Endothelial cell of umbilical vein (primary cell): ENCODE measurements around the gene CMTM4. TPM values are rescaled to one million over a fixed set of nuclear protein-coding genes. Genes with fewer than 3 reads are reported as not detected.

Experiments used
- BruUV-seq: library from RNA; stranded (reverse); fragments of 400-500 nt; replicated peaks from 2 replicates; lab custom pipeline; 2021; lab: Mats Ljungman, UMichigan
- CTCF ChIA-PET: fragments of 300-600, 350-600 bp; sonication (Branson Sonifier 250); formaldehyde crosslinking; loops from one replicate; lab custom pipeline; 2021; ENCODE audit warnings: antibody characterized with exemption, inconsistent platforms; lab: Charles Lee
- POLR2A ChIA-PET: fragments of 300-600, 350-600 bp; sonication (Branson Sonifier 250); formaldehyde crosslinking; loops from one replicate; lab custom pipeline; 2021; ENCODE audit warnings: antibody characterized with exemption, inconsistent platforms; lab: Charles Lee
- DNase-seq: peaks from one replicate; pipeline ENCODE4 v3.0.0-alpha.2; 2011; ENCODE audit warnings: low read depth, low spot score
- FAIRE-seq: peaks from 2 replicates; lab custom pipeline; 2011; peaks lifted over from hg19 to GRCh38; lab: Jason Lieb, UNC
- H2AFZ ChIP-seq: 2 replicates; pipeline ENCODE4 v1.6.0; 2012; ENCODE audit warnings: low read depth, low read length, control low read depth, inconsistent platforms
- H3K27ac ChIP-seq: 2 replicates; pipeline ENCODE4 v1.5.1; 2011; ENCODE audit warnings: low read depth, mild to moderate bottlenecking, control low read depth, low read length, moderate library complexity; ENCODE audit not compliant: insufficient read depth
- H3K27me3 ChIP-seq, 2 experiments: 2 replicates each; pipeline versions ENCODE4 v1.6.0 to v1.6.1; 2011; ENCODE audit warnings: low read length in 2 of 2, mixed read lengths in 1 of 2; ENCODE audit not compliant: control insufficient read depth in 2 of 2, insufficient read depth in 2 of 2
- H3K36me3 ChIP-seq, 2 experiments: 2 replicates in 1 of 2; 3 replicates in 1 of 2; pipeline ENCODE4 v1.5.1; 2011; ENCODE audit warnings: low read length in 2 of 2, mild to moderate bottlenecking in 1 of 2, moderate library complexity in 1 of 2; ENCODE audit not compliant: control insufficient read depth in 2 of 2, insufficient read depth in 2 of 2; ENCODE audit errors: extremely low read depth in 1 of 2
- H3K4me1 ChIP-seq: 3 replicates; pipeline ENCODE4 v1.5.1; 2011; ENCODE audit warnings: mild to moderate bottlenecking, low read length; ENCODE audit not compliant: control insufficient read depth, insufficient read depth; ENCODE audit errors: extremely low read depth
- H3K4me2 ChIP-seq: 2 replicates; pipeline ENCODE4 v1.6.1; 2011; ENCODE audit warnings: low read length, control low read depth, mixed read lengths; ENCODE audit not compliant: insufficient read depth
- H3K4me3 ChIP-seq, 3 experiments: fragments of 200-600 bp in 1 of 3; sonication (generic), shearing (Covaris generic) in 1 of 3; replicated peaks in 1 of 3; 2 replicates each; pipeline ENCODE4 v1.5.1; 2011 to 2016; ENCODE audit warnings: control low read depth in 3 of 3, low read length in 3 of 3, mild to moderate bottlenecking in 2 of 3, inconsistent platforms in 1 of 3, low read depth in 1 of 3, moderate library complexity in 1 of 3; ENCODE audit not compliant: insufficient read depth in 1 of 3
- H3K79me2 ChIP-seq: 2 replicates; pipeline ENCODE4 v1.6.0; 2012; ENCODE audit warnings: low read length, inconsistent platforms; ENCODE audit not compliant: control insufficient read depth, insufficient read depth
- H3K9ac ChIP-seq: replicated peaks from 2 replicates; pipeline ENCODE3; 2011; ENCODE audit warnings: low read length, control low read depth; ENCODE audit not compliant: insufficient read depth; ENCODE audit errors: extremely low read depth
- H3K9me1 ChIP-seq: replicated peaks from 3 replicates; pipeline ENCODE4 v1.6.0; 2011; ENCODE audit warnings: mild to moderate bottlenecking, low read length; ENCODE audit not compliant: control insufficient read depth, insufficient read depth; ENCODE audit errors: extremely low read depth
- H3K9me3 ChIP-seq: replicated peaks from 2 replicates; pipeline ENCODE4 v1.5.1; 2012; ENCODE audit warnings: low read length, inconsistent platforms; ENCODE audit not compliant: control insufficient read depth, insufficient read depth
- H4K20me1 ChIP-seq: replicated peaks from 2 replicates; pipeline ENCODE3; 2011; ENCODE audit warnings: mild to moderate bottlenecking, low read length; ENCODE audit not compliant: control insufficient read depth, insufficient read depth; ENCODE audit errors: extremely low read depth
- CTCF ChIP-seq, 2 donors: IDR thresholded peaks; 1 replicate in 1 of 2; 2 replicates in 1 of 2; pipeline ENCODE4 v1.5.1; 2011; ENCODE audit warnings: low read length in 2 of 2, mild to moderate bottlenecking in 2 of 2, moderate library complexity in 2 of 2, control low read depth in 1 of 2, inconsistent platforms in 1 of 2, low read depth in 1 of 2; ENCODE audit not compliant: insufficient read depth in 1 of 2; ENCODE audit errors: extremely low read depth in 1 of 2
- EZH2 ChIP-seq: IDR thresholded peaks from 2 replicates; pipeline ENCODE4 v1.6.1; 2012; ENCODE audit warnings: borderline replicate concordance, low read depth, mild to moderate bottlenecking, moderate library complexity, low read length, inconsistent platforms; ENCODE audit not compliant: severe bottlenecking
- FOS ChIP-seq: IDR thresholded peaks from 2 replicates; pipeline ENCODE4 v1.6.1; 2011; ENCODE audit warnings: mild to moderate bottlenecking, low read length, moderate library complexity, borderline replicate concordance; ENCODE audit not compliant: insufficient read depth
- GATA2 ChIP-seq: IDR thresholded peaks from 2 replicates; pipeline ENCODE4 v1.7.0; 2011; ENCODE audit warnings: low read depth, mild to moderate bottlenecking, moderate library complexity, mixed read lengths, low read length; ENCODE audit not compliant: insufficient read length, insufficient read depth
- JUN ChIP-seq: IDR thresholded peaks from 2 replicates; pipeline ENCODE4 v1.6.1; 2011; ENCODE audit warnings: borderline replicate concordance, low read depth; ENCODE audit not compliant: insufficient read length, insufficient read depth
- MAX ChIP-seq: IDR thresholded peaks from 2 replicates; pipeline ENCODE4 v1.6.1; 2011; ENCODE audit not compliant: insufficient read depth, insufficient read length
- MYC ChIP-seq: IDR thresholded peaks from one replicate; pipeline ENCODE4 v1.6.1; 2011; ENCODE audit warnings: mild to moderate bottlenecking, low read depth, low read length
- POLR2A ChIP-seq: IDR thresholded peaks from 2 replicates; pipeline ENCODE4 v1.6.1; 2012; ENCODE audit warnings: low read depth, mild to moderate bottlenecking, control low read depth, low read length
- POLR2AphosphoS5 ChIP-seq: IDR thresholded peaks from 2 replicates; pipeline ENCODE4 v1.6.1; 2012; ENCODE audit warnings: low read depth, mild to moderate bottlenecking, control low read depth, low read length, moderate library complexity; ENCODE audit not compliant: insufficient read depth
- dilution Hi-C: fragments of 300-500 bp; cut with MboI; formaldehyde crosslinking; loops from one replicate; pipeline ENCODE4 v1.15.0; 2019; ENCODE audit warnings: low sequenced_read_pairs; ENCODE audit not compliant: extremely low pct_ligation_motif_present
- intact Hi-C: fragments of 100-400 bp; cut with micrococcal nuclease; formaldehyde crosslinking; loops from one replicate; pipeline ENCODE4 v1.10.0; 2022
- polyA plus RNA-seq, 4 experiments: library from polyadenylated mRNA; depleted of rRNA in 3 of 4; stranded (reverse) in 3 of 4; unstranded in 1 of 4; fragments of >200 nt; gene quantifications; 2 replicates each; pipeline versions ENCODE4 v1.2.1 to v1.2.3, GENCODE V29; 2011 to 2012; ENCODE audit warnings: missing spikeins in 1 of 4
- total RNA-seq: library from RNA; stranded (reverse); gene quantifications from 2 replicates; pipeline ENCODE4 v1.2.3, GENCODE V29; 2021

The CMTM4 gene
- total and polyA plus RNA-seq, 2 donors (not counting 3 experiments of a cell fraction or from before 2014, with no cell fraction given) = 9.0 to 10.7 TPM

- Histone ChIP-seq H3K27ac (no peak overlapping the region), H3K79me2 (no peaks in the 10 kb centered on the region), H3K4me2 (no peak overlapping the region), H3K9me3 (no peaks in the 10 kb centered on the region), H3K9me1 (no peaks in the 10 kb centered on the region), H3K27me3 (peaks cover 4 to 6% of the 10 kb centered on the region in 2 experiments), H2AFZ (no peak overlapping the region), H3K4me1 (peaks cover 4% of the 10 kb centered on the region), H3K36me3 (no peaks in the 10 kb centered on the region), H3K9ac (no peak overlapping the region), H4K20me1 (no peaks in the 10 kb centered on the region), H3K4me3 (no peak overlapping the region)
- TF ChIP-seq GATA2 = no peak
- no peak for TF ChIP-seq MAX
- TF ChIP-seq POLR2AphosphoS5 = no peak
- no peak for TF ChIP-seq MYC
- no peak for TF ChIP-seq CTCF (IDR thresholded peaks at IDR 0.05; ENCODE audit: extremely low read depth in 1 of 2, insufficient read depth in 1 of 2, low read depth in 1 of 2, low read length in 2 of 2)
- intact Hi-C loops = no loop called here
- FAIRE-seq = peak; percentile 60
- DNase-seq = peak; percentile 25
- CTCF ChIA-PET = interaction anchor here (0.7 to 1.2 kb wide), 3 partner anchors 11 to 124 kb away, joined by 3 to 4 read pairs (median 3); no protein-coding TSS in a partner anchor
- no TSS peak for BruUV-seq
- dilution Hi-C loops = no loop called here
- POLR2A ChIA-PET = no interaction called here
Measured at GRCh38 chr16:66701026-66701425, 4.5 kb upstream of the CMTM4 start.

GRCh38 chr16:66699898-66700297, 3.4 kb upstream of the CMTM4 start:
- Histone ChIP-seq H3K4me3 (no peak overlapping the region), H3K9me3 (no peaks in the 10 kb centered on the region), H4K20me1 (no peaks in the 10 kb centered on the region), H2AFZ (no peak overlapping the region), H3K9me1 (no peaks in the 10 kb centered on the region), H3K27me3 (peaks cover 4 to 6% of the 10 kb centered on the region in 2 experiments), H3K27ac (no peak overlapping the region), H3K4me2 (no peak overlapping the region), H3K79me2 (no peaks in the 10 kb centered on the region), H3K36me3 (no peaks in the 10 kb centered on the region), H3K4me1 (peaks cover 8% of the 10 kb centered on the region), H3K9ac (no peak overlapping the region)
- no peak for TF ChIP-seq POLR2AphosphoS5
- TF ChIP-seq FOS = no peak
- TF ChIP-seq EZH2 = no peak
- no peak for TF ChIP-seq POLR2A
- no peak for TF ChIP-seq MYC
- no peak for TF ChIP-seq CTCF (IDR thresholded peaks at IDR 0.05; ENCODE audit: extremely low read depth in 1 of 2, insufficient read depth in 1 of 2, low read depth in 1 of 2, low read length in 2 of 2)
- TF ChIP-seq JUN = no peak
- TF ChIP-seq MAX = no peak
- TF ChIP-seq GATA2 = no peak
- DNase-seq = no peak
- BruUV-seq = no TSS peak
- no peak for FAIRE-seq
- ChIA-PET POLR2A (no interaction called here), CTCF (no interaction called here)
- intact Hi-C loops (no loop called here), dilution Hi-C loops (no loop called here)
